HCT116 (cell line): ENCODE data around the gene WFDC1. TPM values are rescaled to one million over a fixed set of nuclear protein-coding genes. Genes with fewer than 3 reads are reported as not detected.
"Not testable (repeated sequence)": the region's sequence is repeated elsewhere in the genome, so short reads cannot be mapped to it uniquely, and the experiment has no call there.

ENCODE experiments used
- ATAC-seq: fragments of 200-7000 bp; cut with Tn5 transposase; 2 replicates; pipeline ENCODE4 v1.9.1; 2020; ENCODE audit warnings: mild to moderate bottlenecking, moderate library complexity
- BruUV-seq: library from RNA; stranded (reverse); fragments of 400-500 nt; replicated peaks from 2 replicates; lab custom pipeline; 2021; lab: Mats Ljungman, UMichigan
- CTCF ChIA-PET: fragments of 300-600 bp; sonication (Branson Sonifier 250); formaldehyde crosslinking; loops from one replicate; lab custom pipeline; 2021; ENCODE audit warnings: antibody characterized with exemption; lab: Charles Lee
- POLR2A ChIA-PET: fragments of 300-600, 350-600 bp; sonication (Branson Sonifier 250); formaldehyde crosslinking; loops from one replicate; lab custom pipeline; 2021; ENCODE audit warnings: antibody characterized with exemption; lab: Charles Lee
- RAD21 ChIA-PET, 2 experiments: fragments of 300-600 bp; sonication (Branson Sonifier 250); formaldehyde crosslinking; loops; one replicate each; lab custom pipeline; 2023; ENCODE audit warnings: low total read pairs in 2 of 2; ENCODE audit not compliant: uncharacterized antibody in 2 of 2, unreplicated experiment in 2 of 2, low non-redundant PET in 1 of 2; lab: Charles Lee
- DNase-seq: peaks from one replicate; pipeline ENCODE4 v3.0.0-alpha.2; 2010; ENCODE audit warnings: low read depth, low spot score
- H2AFZ ChIP-seq: fragments of 200-600 bp; shearing (Covaris generic), sonication (generic); 2 replicates; pipeline ENCODE4 v1.6.1; 2017; ENCODE audit warnings: low read depth, mixed run types, mixed read lengths, antibody characterized with exemption, low read length; ENCODE audit not compliant: poor library complexity, severe bottlenecking
- H3K27ac ChIP-seq: 2 replicates; pipeline ENCODE4 v1.5.1; 2012; ENCODE audit warnings: low read depth, low read length
- H3K27me3 ChIP-seq: fragments of 200-600 bp; sonication (generic); 2 replicates; pipeline ENCODE4 v1.6.1; 2016; ENCODE audit warnings: mixed run types, low read length, mixed read lengths; ENCODE audit not compliant: insufficient read depth
- H3K36me3 ChIP-seq, 2 experiments: fragments of 200-500 bp in 1 of 2; fragments of 200-600 bp in 1 of 2; sonication (Bioruptor generic) in 1 of 2; sonication (generic) in 1 of 2; 2 replicates each; pipeline versions ENCODE4 v1.5.1 to v1.6.1; 2014 to 2016; ENCODE audit warnings: low read length in 2 of 2, inconsistent platforms in 1 of 2, mixed read lengths in 1 of 2, mixed run types in 1 of 2; ENCODE audit not compliant: insufficient read depth in 2 of 2, control insufficient read depth in 1 of 2
- H3K4me1 ChIP-seq, 2 experiments: fragments of 200-600 bp in 1 of 2; sonication (generic) in 1 of 2; 2 replicates each; pipeline versions ENCODE4 v1.5.1 to v1.6.1; 2012 to 2017; ENCODE audit warnings: low read length in 2 of 2, inconsistent platforms in 1 of 2, mild to moderate bottlenecking in 1 of 2, mixed read lengths in 1 of 2, mixed run types in 1 of 2, moderate library complexity in 1 of 2; ENCODE audit not compliant: insufficient read depth in 2 of 2, control insufficient read depth in 1 of 2
- H3K4me2 ChIP-seq: fragments of 200-600 bp; sonication (generic); 2 replicates; pipeline ENCODE4 v1.6.1; 2017; ENCODE audit warnings: mixed run types, low read length, mixed read lengths
- H3K4me3 ChIP-seq, 2 experiments: fragments of 200-600 bp in 1 of 2; sonication (generic) in 1 of 2; replicated peaks in 1 of 2; 2 replicates each; pipeline ENCODE4 v1.5.1; 2011 to 2016; ENCODE audit warnings: low read length in 2 of 2, control low read depth in 1 of 2, low read depth in 1 of 2, mild to moderate bottlenecking in 1 of 2, mixed read lengths in 1 of 2, mixed run types in 1 of 2
- H3K79me2 ChIP-seq: fragments of 200-600 bp; sonication (generic); 2 replicates; pipeline ENCODE4 v1.6.1; 2017; ENCODE audit warnings: mild to moderate bottlenecking, mixed run types, low read length, moderate library complexity, mixed read lengths; ENCODE audit not compliant: insufficient read depth
- H3K9ac ChIP-seq: fragments of 200-600 bp; sonication (generic); 2 replicates; pipeline ENCODE4 v1.6.1; 2016; ENCODE audit warnings: low read length, mixed read lengths
- H3K9me2 ChIP-seq: fragments of 200-600 bp; sonication (generic), shearing (Covaris generic); 2 replicates; pipeline ENCODE4 v1.6.1; 2017; ENCODE audit warnings: mixed run types, mild to moderate bottlenecking, moderate library complexity; ENCODE audit not compliant: insufficient read depth
- H3K9me3 ChIP-seq, 2 experiments: fragments of 200-500 bp in 1 of 2; fragments of 200-600 bp in 1 of 2; sonication (Bioruptor generic) in 1 of 2; sonication (generic) in 1 of 2; 2 replicates each; pipeline ENCODE4 v1.6.1; 2014 to 2017; ENCODE audit warnings: low read length in 2 of 2, mixed read lengths in 2 of 2, inconsistent platforms in 1 of 2, low read depth in 1 of 2, mild to moderate bottlenecking in 1 of 2, mixed run types in 1 of 2, moderate library complexity in 1 of 2; ENCODE audit not compliant: control insufficient read depth in 1 of 2, insufficient read depth in 1 of 2
- H4K20me1 ChIP-seq: fragments of 200-600 bp; sonication (generic), shearing (Covaris generic); 2 replicates; pipeline ENCODE4 v1.6.1; 2017; ENCODE audit warnings: mixed run types, mild to moderate bottlenecking, moderate library complexity; ENCODE audit not compliant: insufficient read depth
- CBX3 ChIP-seq: IDR thresholded peaks from 2 replicates; pipeline ENCODE4 v1.6.1; 2012; ENCODE audit warnings: low read depth
- REST ChIP-seq: IDR thresholded peaks from 2 replicates; pipeline ENCODE4 v1.6.1; 2012; ENCODE audit warnings: low read depth
- SP1 ChIP-seq: IDR thresholded peaks from 2 replicates; pipeline ENCODE4 v1.6.1; 2012; ENCODE audit warnings: low read depth
- ZFX ChIP-seq: fragments of 450-650 bp; IDR thresholded peaks from 2 replicates; pipeline ENCODE4 v1.6.1; 2017
- ZNF274 ChIP-seq: fragments of 200-500 bp; sonication (Bioruptor generic); IDR thresholded peaks from 2 replicates; pipeline ENCODE4 v1.6.1; 2014; ENCODE audit warnings: mild to moderate bottlenecking, low read depth, low read length, inconsistent platforms
- intact Hi-C: fragments of 100-400 bp; cut with micrococcal nuclease; formaldehyde crosslinking; loops from 2 replicates; pipeline ENCODE4 v1.10.0; 2022
- total RNA-seq: library from RNA; stranded (reverse); gene quantifications from one replicate; pipeline ENCODE4 v1.2.1, GENCODE V29; 2021; ENCODE audit not compliant: unreplicated experiment

WFDC1 gene
- total RNA-seq, 1 experiment from 2014 or later: 0.42 TPM

DNA sequence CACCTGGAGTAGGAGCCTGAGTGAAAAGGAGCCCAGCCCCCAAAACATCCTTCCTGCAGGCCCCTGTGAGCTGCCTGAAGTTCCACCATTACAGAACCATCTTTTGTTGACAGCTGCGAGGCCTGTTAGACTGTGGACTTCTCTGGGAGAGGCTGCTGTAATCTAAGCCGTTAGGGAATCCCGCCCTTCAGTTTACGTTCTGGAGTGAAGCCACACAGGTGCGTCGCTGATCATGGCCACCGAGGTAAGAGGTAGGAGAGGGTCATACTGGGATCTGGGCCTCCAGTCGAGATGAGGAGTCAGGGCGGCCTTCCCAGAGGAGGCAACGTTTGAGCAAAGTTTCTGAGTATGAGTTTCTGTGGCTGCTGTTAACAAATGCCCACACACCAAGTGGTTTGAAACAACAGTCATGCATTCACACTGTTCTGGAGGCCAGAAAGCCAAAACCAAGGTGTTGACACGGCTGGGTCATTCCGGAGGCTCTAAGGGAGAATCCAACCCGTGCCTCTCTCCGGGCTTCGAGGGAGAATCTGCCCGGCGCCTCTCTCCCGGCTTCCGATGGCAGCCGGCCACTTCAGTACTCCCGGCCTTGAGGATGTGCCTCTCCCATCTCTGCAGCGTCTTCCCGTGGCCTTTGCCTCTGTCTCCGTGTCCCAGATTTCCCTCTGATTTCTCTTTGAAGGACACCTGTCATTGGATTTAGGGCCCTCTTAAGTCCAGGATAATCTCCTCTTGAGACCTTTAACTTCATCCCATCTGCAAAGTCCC, 47.0 kb downstream of the WFDC1 start (continued):
- TF ChIP-seq REST: no peak
- no peak for TF ChIP-seq ZNF274
- TF ChIP-seq SP1: no peak
- no peak for TF ChIP-seq ZFX
- no peak for TF ChIP-seq CBX3

DNA sequence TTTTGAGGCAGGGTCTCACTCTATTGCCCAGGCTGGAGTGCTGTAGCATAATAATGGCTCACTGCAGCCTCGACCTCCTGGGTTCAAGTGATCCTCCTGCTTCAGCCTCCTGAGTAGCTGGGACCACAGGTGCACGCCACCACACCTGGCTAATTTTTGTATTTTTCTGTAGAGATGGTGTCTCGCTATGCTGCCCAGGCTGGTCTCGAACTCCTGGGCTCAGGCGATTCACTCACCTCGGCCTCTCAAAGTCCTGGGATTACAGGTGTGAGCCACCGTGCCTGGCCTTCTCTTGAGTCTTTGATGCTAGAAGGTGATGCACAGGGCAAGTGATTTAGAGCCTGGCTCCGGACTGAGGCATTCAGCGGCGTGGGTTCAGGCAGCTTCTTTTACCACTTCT, 49.1 kb downstream of the WFDC1 start:
- H3K27me3 ChIP-seq, H3K9me3 ChIP-seq, DNase-seq, H3K4me1 ChIP-seq, H2AFZ ChIP-seq, H3K36me3 ChIP-seq, ATAC-seq, H4K20me1 ChIP-seq, H3K9ac ChIP-seq, CTCF ChIA-PET, RAD21 ChIA-PET, H3K4me2 ChIP-seq, BruUV-seq, H3K79me2 ChIP-seq, H3K9me2 ChIP-seq, H3K4me3 ChIP-seq, intact Hi-C loops, H3K27ac ChIP-seq, POLR2A ChIA-PET: not testable (repeated sequence)
